GOT3 (cell line): Measurements from ENCODE around the gene C1orf210.

ENCODE experiments used
- DNase-seq: peaks from one replicate; lab custom pipeline; 2025; ENCODE audit warnings: mixed read lengths; lab: John Stamatoyannopoulos, UW

The C1orf210 gene

GRCh38 chr1:43285269-43285990 is at the start of gene C1orf210:
TSS of gene C1orf210 (minus strand) at chr1:43285581. CDS start at chr1:43283270, 2,311 bp downstream.
- no peak for DNase-seq

GRCh38 chr1:43334453-43335205 is 49.2 kb upstream of the C1orf210 start:
- no peak for DNase-seq

- DNase-seq, result no peak
These were observed 46.3 kb upstream of the C1orf210 start for GRCh38 chr1:43331688-43332087.

- peak; percentile 51 for DNase-seq
These were observed 44.8 kb upstream of the C1orf210 start for GRCh38 chr1:43329995-43330751.

- no peak for DNase-seq
These were observed 42.3 kb upstream of the C1orf210 start for GRCh38 chr1:43327549-43328292.

- DNase-seq, result no peak
These were observed 40.0 kb upstream of the C1orf210 start for GRCh38 chr1:43325381-43325780.

- no peak for DNase-seq
These were observed 39.4 kb upstream of the C1orf210 start for GRCh38 chr1:43324810-43325209.

- no peak for DNase-seq
These were observed 37.1 kb upstream of the C1orf210 start for GRCh38 chr1:43322506-43322905.

- no peak for DNase-seq
These were observed 36.0 kb upstream of the C1orf210 start for GRCh38 chr1:43321331-43321891.

GRCh38 chr1:43319766-43320165 is 34.4 kb upstream of the C1orf210 start:
- no peak for DNase-seq

GRCh38 chr1:43319288-43319687 is 33.9 kb upstream of the C1orf210 start:
- DNase-seq, result no peak

GRCh38 chr1:43318831-43319230 is 33.5 kb upstream of the C1orf210 start:
- DNase-seq, result no peak

GRCh38 chr1:43317817-43318471 is 32.6 kb upstream of the C1orf210 start:
- DNase-seq, result no peak

- no peak for DNase-seq
These were observed 31.5 kb upstream of the C1orf210 start for GRCh38 chr1:43316738-43317520.

- no peak for DNase-seq
These were observed 30.8 kb upstream of the C1orf210 start for GRCh38 chr1:43315963-43316737.

- no peak for DNase-seq
These were observed 30.1 kb upstream of the C1orf210 start for GRCh38 chr1:43315481-43315880.

GRCh38 chr1:43314233-43314632 is 28.9 kb upstream of the C1orf210 start:
- no peak for DNase-seq

- DNase-seq, result no peak
These were observed 28.4 kb upstream of the C1orf210 start for GRCh38 chr1:43313771-43314170.
